GM10248 (cell line): Measurements from ENCODE around the gene CSNK2A3.

Experiments
- CTCF ChIA-PET: fragments of 300-600 bp; sonication (Branson Sonifier 250); formaldehyde crosslinking; extraction: SDS; loops from one replicate; lab custom pipeline; 2021; ENCODE audit warnings: antibody characterized with exemption; lab: Yijun Ruan, JAX
- POLR2A ChIA-PET: fragments of 350-650 bp; sonication (Branson Sonifier 250); formaldehyde crosslinking; extraction: SDS; loops from one replicate; lab custom pipeline; 2020; ENCODE audit warnings: antibody characterized with exemption; lab: Yijun Ruan, JAX
- DNase-seq: peaks from one replicate; pipeline ENCODE4 v3.0.0; 2012; ENCODE audit errors: extremely low spot score
- CTCF ChIP-seq: IDR thresholded peaks from 2 replicates; pipeline ENCODE4 v1.5.1; 2012; ENCODE audit warnings: mild to moderate bottlenecking, low read depth; ENCODE audit errors: extremely low read depth, missing control alignments, control extremely low read depth

CSNK2A3 gene

GRCh38 chr11:11396301-11397035 lies 43.4 kb upstream of the CSNK2A3 start:
- no peak for DNase-seq
- no peak for TF ChIP-seq CTCF
- CTCF ChIA-PET = interaction anchor here (1.4 to 1.6 kb wide), 2 partner anchors 30 to 109 kb away, joined by 3 read pairs; no protein-coding TSS in a partner anchor
- POLR2A ChIA-PET = no interaction called here

GRCh38 chr11:11395126-11395525 lies 42.1 kb upstream of the CSNK2A3 start:
- CTCF ChIA-PET = interaction anchor here (1.4 to 1.6 kb wide), 2 partner anchors 28 to 110 kb away, joined by 3 read pairs; no protein-coding TSS in a partner anchor
- no peak for DNase-seq
- POLR2A ChIA-PET = no interaction called here
- no peak for TF ChIP-seq CTCF

- TF ChIP-seq CTCF = no peak
- ChIA-PET POLR2A (no interaction called here), CTCF (no interaction called here)
- no peak for DNase-seq
Measured at GRCh38 chr11:11394241-11394640, 41.2 kb upstream of the CSNK2A3 start.

DNA sequence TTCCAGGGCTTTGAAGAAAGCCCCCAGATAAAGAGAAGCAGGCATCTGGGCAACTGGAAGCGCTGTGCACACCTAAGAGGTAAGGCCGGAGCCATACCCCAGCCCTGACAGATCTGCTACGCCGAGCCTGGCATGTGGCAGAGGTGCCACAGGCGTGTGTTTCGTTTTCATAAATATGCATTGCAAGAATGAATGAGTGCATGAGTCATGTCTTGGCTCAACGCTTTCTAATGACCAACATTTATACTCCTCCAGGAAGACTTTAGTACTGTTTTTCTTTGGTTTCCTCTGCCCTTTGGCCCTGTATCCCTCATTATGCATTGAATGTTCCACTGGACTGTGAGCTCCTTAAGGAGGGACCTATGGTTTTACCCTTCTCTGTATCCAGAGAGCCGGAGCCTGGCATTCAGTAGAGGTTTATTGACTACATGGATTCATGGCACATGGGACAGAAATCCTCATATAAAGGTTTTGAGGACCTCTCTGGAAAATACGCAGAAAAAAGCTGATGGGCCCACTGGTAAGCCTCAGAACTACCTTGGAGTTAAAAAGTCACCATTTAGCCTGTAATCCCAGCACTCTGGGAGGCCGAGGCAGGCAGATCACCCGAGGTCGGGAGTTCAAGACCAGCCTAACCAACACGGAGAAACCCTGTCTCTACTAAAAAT lies 38.9 kb upstream of the CSNK2A3 start:
- no peak for TF ChIP-seq CTCF
- no peak for DNase-seq
- ChIA-PET CTCF (interaction anchor here (1.3 kb wide), 1 partner anchor 10 kb away, joined by 4 read pairs; no protein-coding TSS in a partner anchor), POLR2A (no interaction called here)

DNA sequence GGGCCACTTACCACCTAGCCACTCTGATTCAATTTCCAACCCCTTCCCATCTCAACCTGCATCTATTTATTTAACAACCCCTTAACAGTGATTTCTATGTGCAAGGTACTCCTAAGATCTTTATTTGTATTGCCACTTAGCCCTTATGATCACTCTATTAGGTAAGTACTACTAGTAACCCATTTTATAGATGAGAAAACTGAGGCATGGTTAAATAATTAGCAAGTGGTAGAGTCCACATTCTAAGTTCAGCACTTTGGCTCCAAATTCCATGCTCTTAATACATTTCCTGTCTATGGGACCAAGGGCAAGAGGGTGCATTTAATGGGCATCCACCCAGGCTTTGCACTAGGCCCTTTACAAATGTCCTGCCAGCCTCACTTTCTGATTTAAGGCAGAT lies 38.1 kb upstream of the CSNK2A3 start:
- ChIA-PET POLR2A (no interaction called here), CTCF (no interaction called here)
- TF ChIP-seq CTCF = no peak
- DNase-seq = no peak

- DNase-seq = no peak
- POLR2A ChIA-PET = no interaction called here
- CTCF ChIA-PET = no interaction called here
- TF ChIP-seq CTCF = no peak
Measured at GRCh38 chr11:11390068-11390771, 37.2 kb upstream of the CSNK2A3 start.
